ENCODE data around the gene NISCH. TPM values are rescaled to one million over a fixed set of nuclear protein-coding genes. Genes with fewer than 3 reads are reported as not detected.

The NISCH gene
- total RNA-seq, 1 donor from 2014 or later: 44.3 TPM

GRCh38 chr3:52483577-52484381 lies 28.4 kb downstream of the NISCH start:
- DNase-seq: no peak
- intact Hi-C loops (cut with micrococcal nuclease): no loop called here
- Histone ChIP-seq H3K27ac (replicated peaks) (peak overlapping the region; percentile 85), H3K4me3 (no peak overlapping the region), H3K36me3 (peaks cover 76% of the 10 kb centered on the region), H3K27me3 (ENCODE audit: low read depth) (no peaks in the 10 kb centered on the region), H3K9me3 (replicated peaks) (no peaks in the 10 kb centered on the region), H3K4me1 (peaks cover 49% of the 10 kb centered on the region)
- no peak for TF ChIP-seq CTCF (IDR thresholded peaks at IDR 0.05; ENCODE audit: borderline replicate concordance)

GRCh38 chr3:52484680-52485461 lies 29.5 kb downstream of the NISCH start:
- intact Hi-C loops (cut with micrococcal nuclease): no loop called here
- no peak overlapping the region for H3K4me3 ChIP-seq
- peak overlapping the region; percentile 85 for H3K27ac ChIP-seq (replicated peaks)
- peaks cover 76% of the 10 kb centered on the region for H3K36me3 ChIP-seq
- H3K27me3 ChIP-seq (ENCODE audit: low read depth): no peaks in the 10 kb centered on the region
- no peak for DNase-seq
- no peak for TF ChIP-seq CTCF (IDR thresholded peaks at IDR 0.05; ENCODE audit: borderline replicate concordance)
- H3K9me3 ChIP-seq (replicated peaks): no peaks in the 10 kb centered on the region
- peaks cover 60% of the 10 kb centered on the region for H3K4me1 ChIP-seq

GRCh38 chr3:52487050-52487787 lies 31.8 kb downstream of the NISCH start:
- no peak overlapping the region for H3K4me3 ChIP-seq
- no peaks in the 10 kb centered on the region for H3K9me3 ChIP-seq (replicated peaks)
- peaks cover 73% of the 10 kb centered on the region for H3K4me1 ChIP-seq
- H3K27me3 ChIP-seq (ENCODE audit: low read depth): no peaks in the 10 kb centered on the region
- no peak overlapping the region for H3K27ac ChIP-seq (replicated peaks)
- H3K36me3 ChIP-seq: peaks cover 76% of the 10 kb centered on the region
- TF ChIP-seq CTCF (IDR thresholded peaks at IDR 0.05; ENCODE audit: borderline replicate concordance): no peak
- intact Hi-C loops (cut with micrococcal nuclease): no loop called here
- no peak for DNase-seq

GRCh38 chr3:52487788-52488691 lies 32.6 kb downstream of the NISCH start:
- no peaks in the 10 kb centered on the region for H3K27me3 ChIP-seq (ENCODE audit: low read depth)
- peaks cover 76% of the 10 kb centered on the region for H3K4me1 ChIP-seq
- intact Hi-C loops (cut with micrococcal nuclease): no loop called here
- peaks cover 77% of the 10 kb centered on the region for H3K36me3 ChIP-seq
- no peaks in the 10 kb centered on the region for H3K9me3 ChIP-seq (replicated peaks)
- H3K27ac ChIP-seq (replicated peaks): no peak overlapping the region
- H3K4me3 ChIP-seq: no peak overlapping the region
- DNase-seq: no peak
- TF ChIP-seq CTCF (IDR thresholded peaks at IDR 0.05; ENCODE audit: borderline replicate concordance): no peak
